SK-N-SH (cell line): ENCODE measurements around the gene TFIP11.

Source experiments
- CTCF ChIP-seq: fragments of 200-600 bp; sonication (generic); IDR thresholded peaks from 2 replicates; pipeline ENCODE4 v1.6.1; 2017; ENCODE audit warnings: antibody characterized with exemption, mild to moderate bottlenecking, moderate library complexity
- ELF1 ChIP-seq: IDR thresholded peaks from 2 replicates; pipeline ENCODE4 v1.4.0; 2012
- EP300 ChIP-seq, 2 experiments: IDR thresholded peaks; 2 replicates each; pipeline versions ENCODE4 v1.4.0 to v1.6.1; 2012; ENCODE audit warnings: borderline replicate concordance in 1 of 2, low read depth in 1 of 2, low read length in 1 of 2
- EZH2phosphoT487 ChIP-seq: fragments of 200-600 bp; sonication (generic); IDR thresholded peaks from 2 replicates; pipeline ENCODE4 v1.6.1; 2017; ENCODE audit warnings: low read depth, mixed run types, mild to moderate bottlenecking, antibody characterized with exemption, moderate library complexity, borderline replicate concordance
- FOXM1 ChIP-seq: IDR thresholded peaks from 2 replicates; pipeline ENCODE4 v1.4.0; 2012; ENCODE audit warnings: low read depth, mild to moderate bottlenecking
- GABPA ChIP-seq: IDR thresholded peaks from 2 replicates; pipeline ENCODE4 v1.4.0; 2012; ENCODE audit warnings: low read depth, mild to moderate bottlenecking
- MAX ChIP-seq: IDR thresholded peaks from 2 replicates; pipeline ENCODE4 v1.4.0; 2012; ENCODE audit warnings: low read depth
- POLR2AphosphoS5 ChIP-seq: IDR thresholded peaks from 2 replicates; pipeline ENCODE4 v1.6.1; 2012; ENCODE audit warnings: low read depth, low read length
- RAD21 ChIP-seq: IDR thresholded peaks from 2 replicates; pipeline ENCODE4 v1.6.1; 2012; ENCODE audit warnings: mild to moderate bottlenecking, low read length
- SIN3A ChIP-seq: IDR thresholded peaks from 2 replicates; pipeline ENCODE4 v1.6.1; 2012; ENCODE audit warnings: low read depth, mild to moderate bottlenecking, low read length, moderate library complexity, borderline replicate concordance
- TAF1 ChIP-seq: IDR thresholded peaks from 2 replicates; pipeline ENCODE4 v1.6.1; 2012; ENCODE audit warnings: low read depth, mild to moderate bottlenecking, low read length, moderate library complexity, borderline replicate concordance
- TCF12 ChIP-seq: IDR thresholded peaks from 2 replicates; pipeline ENCODE4 v1.4.0; 2012
- TEAD4 ChIP-seq: IDR thresholded peaks from 2 replicates; pipeline ENCODE4 v1.4.0; 2012; ENCODE audit warnings: mild to moderate bottlenecking, borderline replicate concordance; ENCODE audit not compliant: insufficient read depth
- USF1 ChIP-seq: IDR thresholded peaks from 2 replicates; pipeline ENCODE4 v1.4.0; 2012; ENCODE audit warnings: low read depth, borderline replicate concordance

GRCh38 chr22:26553056-26553752 is 40.9 kb upstream of the TFIP11 start:
- TF ChIP-seq POLR2AphosphoS5 (no peak), CTCF (no peak), EP300 (IDR thresholded peaks at IDR 0.05; ENCODE audit: borderline replicate concordance in 1 of 2, low read depth in 1 of 2, low read length in 1 of 2) (peak in 1 of 2 experiments; percentile 24; a peak in 1 of 4 replicates), GABPA (no peak), RAD21 (no peak), SIN3A (no peak), TCF12 (peak; percentile 46; the same call in 1 of the 2 replicates), ELF1 (no peak), TEAD4 (no peak), MAX (peak; percentile 80), USF1 (no peak), EZH2phosphoT487 (no peak), TAF1 (no peak), FOXM1 (no peak)
